ENCODE measurements around the gene MED13L. TPM values are rescaled to one million over a fixed set of nuclear protein-coding genes. Genes with fewer than 3 reads are reported as not detected.
A peak's percentile ranks its signal among the peaks of the same experiment; 100 is the strongest.

MED13L gene
- total RNA-seq, 1 donor from 2014 or later: 117 TPM

DNA sequence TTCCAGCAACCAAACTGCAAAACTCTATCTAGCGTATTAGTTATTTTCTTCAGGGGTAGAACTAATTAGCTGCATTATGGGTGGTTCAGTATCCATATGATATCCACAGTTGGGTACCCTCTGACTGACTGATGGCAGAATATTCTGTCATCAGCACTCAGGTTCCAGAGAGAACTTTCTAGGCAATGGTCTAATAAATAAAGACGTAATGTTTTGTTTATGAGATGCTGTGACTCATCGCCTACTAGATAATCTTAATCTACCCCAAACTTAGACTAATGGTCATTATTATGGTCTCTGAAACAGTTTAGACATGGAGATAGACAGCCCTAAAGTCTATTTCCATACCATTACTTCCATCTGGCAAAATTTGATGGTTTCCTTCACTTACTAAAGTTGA, 220.1 kb downstream of the MED13L start:
- no peak for DNase-seq (ENCODE audit: low spot score in 2 of 2)
- no peaks in the 10 kb centered on the region for H3K9me3 ChIP-seq
- no peaks in the 10 kb centered on the region for H3K36me3 ChIP-seq
- no peaks in the 10 kb centered on the region for H3K27me3 ChIP-seq
- H3K27ac ChIP-seq: no peak overlapping the region
- TF ChIP-seq, protein P1, sequence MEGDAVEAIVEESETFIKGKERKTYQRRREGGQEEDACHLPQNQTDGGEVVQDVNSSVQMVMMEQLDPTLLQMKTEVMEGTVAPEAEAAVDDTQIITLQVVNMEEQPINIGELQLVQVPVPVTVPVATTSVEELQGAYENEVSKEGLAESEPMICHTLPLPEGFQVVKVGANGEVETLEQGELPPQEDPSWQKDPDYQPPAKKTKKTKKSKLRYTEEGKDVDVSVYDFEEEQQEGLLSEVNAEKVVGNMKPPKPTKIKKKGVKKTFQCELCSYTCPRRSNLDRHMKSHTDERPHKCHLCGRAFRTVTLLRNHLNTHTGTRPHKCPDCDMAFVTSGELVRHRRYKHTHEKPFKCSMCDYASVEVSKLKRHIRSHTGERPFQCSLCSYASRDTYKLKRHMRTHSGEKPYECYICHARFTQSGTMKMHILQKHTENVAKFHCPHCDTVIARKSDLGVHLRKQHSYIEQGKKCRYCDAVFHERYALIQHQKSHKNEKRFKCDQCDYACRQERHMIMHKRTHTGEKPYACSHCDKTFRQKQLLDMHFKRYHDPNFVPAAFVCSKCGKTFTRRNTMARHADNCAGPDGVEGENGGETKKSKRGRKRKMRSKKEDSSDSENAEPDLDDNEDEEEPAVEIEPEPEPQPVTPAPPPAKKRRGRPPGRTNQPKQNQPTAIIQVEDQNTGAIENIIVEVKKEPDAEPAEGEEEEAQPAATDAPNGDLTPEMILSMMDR (IDR thresholded peaks at IDR 0.05): no peak
- H3K4me1 ChIP-seq: peaks cover 0 to 24% of the 10 kb centered on the region in 2 donors
- H3K4me3 ChIP-seq: no peak overlapping the region
- intact Hi-C loops (cut with DNase I): no loop called here

GRCh38 chr12:116055895-116056607, 221.4 kb downstream of the MED13L start:
- Histone ChIP-seq H3K9me3 (no peaks in the 10 kb centered on the region), H3K4me3 (no peak overlapping the region), H3K36me3 (no peaks in the 10 kb centered on the region), H3K27me3 (no peaks in the 10 kb centered on the region), H3K4me1 (peaks cover 0 to 35% of the 10 kb centered on the region in 2 donors), H3K27ac (no peak overlapping the region)
- intact Hi-C loops (cut with DNase I): no loop called here
- DNase-seq (ENCODE audit: low spot score in 2 of 2): no peak
- TF ChIP-seq, protein P1 (IDR thresholded peaks at IDR 0.05): no peak

- Histone ChIP-seq H3K9me3 (no peaks in the 10 kb centered on the region), H3K36me3 (no peaks in the 10 kb centered on the region), H3K4me3 (no peak overlapping the region), H3K27ac (no peak overlapping the region), H3K27me3 (no peaks in the 10 kb centered on the region), H3K4me1 (peaks cover 0 to 43% of the 10 kb centered on the region in 2 donors)
- DNase-seq (ENCODE audit: low spot score in 2 of 2): no peak
- TF ChIP-seq, protein P1 (IDR thresholded peaks at IDR 0.05): no peak
- intact Hi-C loops (cut with DNase I): no loop called here
These were observed 223.2 kb downstream of the MED13L start for GRCh38 chr12:116054280-116054679.

DNA sequence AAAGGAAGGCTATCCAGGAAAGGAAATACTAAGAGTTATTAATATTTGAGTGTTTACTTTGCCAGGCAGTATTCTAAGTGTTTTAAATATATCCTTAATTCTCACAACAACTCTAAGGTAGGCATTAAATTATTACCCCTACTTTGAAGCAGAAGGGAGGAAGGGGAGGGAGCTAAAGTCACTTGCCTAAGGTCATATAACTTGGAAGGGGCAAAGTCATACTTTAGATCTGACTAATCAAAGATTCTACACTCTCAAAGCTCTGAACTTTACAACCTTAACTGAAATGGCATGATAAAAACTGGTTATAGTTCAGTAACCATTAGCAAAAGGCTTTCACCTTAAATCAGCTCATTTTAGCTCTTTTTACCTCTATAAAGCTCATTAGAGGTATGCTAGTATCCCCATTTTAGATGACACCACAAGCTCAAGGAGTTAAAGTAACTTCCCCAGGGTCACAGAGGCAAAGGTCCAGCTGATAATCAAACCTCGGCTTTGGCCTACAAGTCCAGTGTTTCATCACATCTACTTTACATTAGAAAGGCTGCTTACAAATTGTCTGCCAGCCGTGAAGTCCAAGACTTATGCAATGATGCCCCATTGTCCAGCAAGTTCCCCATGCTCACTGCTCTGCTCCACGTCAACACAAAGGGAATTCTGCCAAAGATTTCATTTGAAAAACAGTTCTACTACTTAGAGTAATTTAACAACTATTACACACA, 223.9 kb downstream of the MED13L start:
- Histone ChIP-seq H3K27ac (peak overlapping the region; percentile 13 to 48), H3K36me3 (no peaks in the 10 kb centered on the region), H3K4me3 (no peak overlapping the region), H3K9me3 (no peaks in the 10 kb centered on the region), H3K4me1 (peaks cover 5 to 49% of the 10 kb centered on the region in 2 donors), H3K27me3 (no peaks in the 10 kb centered on the region)
- DNase-seq (ENCODE audit: low spot score in 2 of 2): peak in 1 of 2 donors; percentile 12
- intact Hi-C loops (cut with DNase I): no loop called here
- TF ChIP-seq, protein P1 (IDR thresholded peaks at IDR 0.05): no peak

GRCh38 chr12:116050275-116050674, 227.2 kb downstream of the MED13L start:
- TF ChIP-seq, protein P1 (IDR thresholded peaks at IDR 0.05): no peak
- intact Hi-C loops (cut with DNase I): no loop called here
- no peaks in the 10 kb centered on the region for H3K36me3 ChIP-seq
- H3K4me1 ChIP-seq: peaks cover 5 to 42% of the 10 kb centered on the region in 2 donors
- H3K9me3 ChIP-seq: no peaks in the 10 kb centered on the region
- H3K4me3 ChIP-seq: no peak overlapping the region
- H3K27ac ChIP-seq: no peak overlapping the region
- no peaks in the 10 kb centered on the region for H3K27me3 ChIP-seq
- no peak for DNase-seq (ENCODE audit: low spot score in 2 of 2)

Measured in ascending aorta (tissue), 2 donors.